Right renal cortex interstitium (tissue), 3 donors: ENCODE measurements around the gene ANOS1. TPM values are rescaled to one million over a fixed set of nuclear protein-coding genes. Genes with fewer than 3 reads are reported as not detected.

ENCODE experiments used
- polyA plus RNA-seq, 3 donors: library from polyadenylated mRNA; unstranded; fragments of 120-200 nt; gene quantifications; one replicate each; pipeline ENCODE4 v1.2.1, GENCODE V29; 2013; ENCODE audit not compliant: insufficient read length in 3 of 3

Gene ANOS1
- polyA plus RNA-seq, 3 donors: 8.0 to 9.0 (median 8.4) TPM

Other genes with a start within 250 kb of the ANOS1 start
- gene FAM9A, start 69.2 kb upstream of the ANOS1 start, polyA plus RNA-seq: not detected